ENCODE data around the gene FCAMR.

- TF ChIP-seq EZH2 (IDR thresholded peaks at IDR 0.05; ENCODE audit: insufficient read depth, poor library complexity, severe bottlenecking) (no peak), EZH2phosphoT487 (IDR thresholded peaks at IDR 0.05; ENCODE audit: insufficient read depth, low read depth) (no peak)
These were observed 29.7 kb downstream of the FCAMR start for GRCh38 chr1:206940588-206940936.

All from GM23248 (cell line).